Ovary (tissue), 3 donors: ENCODE measurements around the gene CEP83.

Source experiments
- CTCF ChIP-seq, 3 donors: fragments of 450-650 bp in 2 of 3; fragments of 200-600 bp in 1 of 3; IDR thresholded peaks; one replicate each; pipeline versions ENCODE4 v1.5.1 to v1.8.0; 2016 to 2022; ENCODE audit warnings: antibody characterized with exemption in 3 of 3, mild to moderate bottlenecking in 1 of 3
- EP300 ChIP-seq: sonication (generic); formaldehyde crosslinking; IDR thresholded peaks from one replicate; pipeline ENCODE4 v1.6.1; 2017; ENCODE audit warnings: antibody characterized with exemption
- POLR2A ChIP-seq: fragments of 450-650 bp; IDR thresholded peaks from one replicate; pipeline ENCODE4 v1.6.1; 2017; ENCODE audit warnings: antibody characterized with exemption, mild to moderate bottlenecking, moderate library complexity
- donor health status: DM: no; HTN: no; CAD: no.

DNA sequence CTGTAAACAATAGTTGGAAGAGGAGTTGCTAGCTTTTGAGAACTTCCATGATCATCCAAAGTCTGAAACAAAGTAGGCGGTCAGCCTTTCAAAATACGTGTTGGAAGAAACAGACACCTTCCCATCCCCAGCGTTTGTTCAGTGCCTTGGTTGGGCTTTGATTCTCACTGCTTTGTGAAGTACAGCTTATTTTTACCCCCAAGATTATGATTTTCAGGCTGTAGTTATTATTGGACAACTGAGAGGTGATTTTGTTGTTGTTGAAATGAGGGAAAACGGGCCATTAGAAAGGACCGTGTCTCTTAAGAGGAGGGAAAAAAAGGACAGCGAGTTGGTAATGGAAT lies 921 bp upstream of the CEP83 start:
- TF ChIP-seq POLR2A (no peak), CTCF (IDR thresholded peaks at IDR 0.05) (no peak), EP300 (no peak)
